Measurements from ENCODE around the gene LGALS9.

- TF ChIP-seq, protein P1, sequence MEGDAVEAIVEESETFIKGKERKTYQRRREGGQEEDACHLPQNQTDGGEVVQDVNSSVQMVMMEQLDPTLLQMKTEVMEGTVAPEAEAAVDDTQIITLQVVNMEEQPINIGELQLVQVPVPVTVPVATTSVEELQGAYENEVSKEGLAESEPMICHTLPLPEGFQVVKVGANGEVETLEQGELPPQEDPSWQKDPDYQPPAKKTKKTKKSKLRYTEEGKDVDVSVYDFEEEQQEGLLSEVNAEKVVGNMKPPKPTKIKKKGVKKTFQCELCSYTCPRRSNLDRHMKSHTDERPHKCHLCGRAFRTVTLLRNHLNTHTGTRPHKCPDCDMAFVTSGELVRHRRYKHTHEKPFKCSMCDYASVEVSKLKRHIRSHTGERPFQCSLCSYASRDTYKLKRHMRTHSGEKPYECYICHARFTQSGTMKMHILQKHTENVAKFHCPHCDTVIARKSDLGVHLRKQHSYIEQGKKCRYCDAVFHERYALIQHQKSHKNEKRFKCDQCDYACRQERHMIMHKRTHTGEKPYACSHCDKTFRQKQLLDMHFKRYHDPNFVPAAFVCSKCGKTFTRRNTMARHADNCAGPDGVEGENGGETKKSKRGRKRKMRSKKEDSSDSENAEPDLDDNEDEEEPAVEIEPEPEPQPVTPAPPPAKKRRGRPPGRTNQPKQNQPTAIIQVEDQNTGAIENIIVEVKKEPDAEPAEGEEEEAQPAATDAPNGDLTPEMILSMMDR (optimal IDR thresholded peaks at IDR 0.05 in 1 of 3, IDR thresholded peaks at IDR 0.05 in 1 of 3, conservative IDR thresholded peaks at IDR 0.05 in 1 of 3; ENCODE audit: extremely low read depth in 1 of 3, insufficient read depth in 2 of 3, low read length in 3 of 3): no peak
- TF ChIP-seq EZH2 (IDR thresholded peaks at IDR 0.05; ENCODE audit: low read length): no peak
Observed at GRCh38 chr17:27610304-27610677, 20.7 kb upstream of the LGALS9 start.

Data from keratinocyte (primary cell).